GM10847 (cell line): ENCODE measurements around the gene LMNA.

ENCODE experiments used
- POLR2A ChIP-seq: IDR thresholded peaks from 2 replicates; pipeline ENCODE4 v1.6.1; 2011; ENCODE audit not compliant: insufficient read length; ENCODE audit errors: extremely low read depth

The LMNA gene

GRCh38 chr1:156110252-156110651, 4.3 kb upstream of the LMNA start:
- TF ChIP-seq POLR2A = no peak

GRCh38 chr1:156111355-156111962, 3.1 kb upstream of the LMNA start:
- no peak for TF ChIP-seq POLR2A

GRCh38 chr1:156112276-156113137, 2.0 kb upstream of the LMNA start:
- TF ChIP-seq POLR2A = no peak

DNA sequence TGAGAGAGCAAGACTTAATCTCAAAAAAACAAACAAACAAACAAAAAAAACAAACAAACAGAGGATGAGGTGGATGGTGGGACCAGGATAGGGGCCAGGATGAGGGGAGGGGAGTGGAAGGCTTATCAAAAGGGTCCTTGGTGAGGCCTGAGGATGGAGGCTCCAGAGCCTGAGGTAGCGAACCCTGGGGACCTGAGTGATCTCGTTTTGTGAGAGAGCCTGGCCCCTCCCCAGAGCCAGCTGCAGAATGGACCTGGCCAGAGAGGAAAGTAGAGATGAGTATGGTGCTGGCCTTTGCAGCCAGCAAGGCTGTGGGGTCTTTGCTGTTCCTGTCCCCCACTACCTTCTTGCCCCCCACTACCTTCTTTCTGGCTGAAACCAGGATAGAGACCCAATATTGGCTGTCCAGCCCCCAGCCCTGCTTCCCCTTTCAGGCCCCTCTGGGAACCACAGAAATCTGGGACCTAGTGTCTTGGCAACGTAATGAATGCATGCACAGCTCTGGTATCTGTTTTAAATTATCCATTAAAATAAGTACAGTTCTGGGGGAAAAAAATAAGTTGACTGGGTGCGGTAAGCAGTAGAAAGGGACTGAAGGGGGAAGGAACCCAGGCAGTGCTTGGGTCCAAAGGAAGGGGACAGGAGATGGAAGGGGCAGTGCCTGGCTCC, 1.1 kb upstream of the LMNA start:
- no peak for TF ChIP-seq POLR2A

DNA sequence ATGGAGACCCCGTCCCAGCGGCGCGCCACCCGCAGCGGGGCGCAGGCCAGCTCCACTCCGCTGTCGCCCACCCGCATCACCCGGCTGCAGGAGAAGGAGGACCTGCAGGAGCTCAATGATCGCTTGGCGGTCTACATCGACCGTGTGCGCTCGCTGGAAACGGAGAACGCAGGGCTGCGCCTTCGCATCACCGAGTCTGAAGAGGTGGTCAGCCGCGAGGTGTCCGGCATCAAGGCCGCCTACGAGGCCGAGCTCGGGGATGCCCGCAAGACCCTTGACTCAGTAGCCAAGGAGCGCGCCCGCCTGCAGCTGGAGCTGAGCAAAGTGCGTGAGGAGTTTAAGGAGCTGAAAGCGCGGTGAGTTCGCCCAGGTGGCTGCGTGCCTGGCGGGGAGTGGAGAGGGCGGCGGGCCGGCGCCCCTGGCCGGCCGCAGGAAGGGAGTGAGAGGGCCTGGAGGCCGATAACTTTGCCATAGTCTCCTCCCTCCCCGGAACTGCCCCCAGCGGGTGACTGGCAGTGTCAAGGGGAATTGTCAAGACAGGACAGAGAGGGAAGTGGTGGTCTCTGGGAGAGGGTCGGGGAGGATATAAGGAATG, 505 bp downstream of the LMNA start:
- TF ChIP-seq POLR2A = no peak

- TF ChIP-seq POLR2A = no peak
Measured at GRCh38 chr1:156115514-156116374, 1.2 kb downstream of the LMNA start.

DNA sequence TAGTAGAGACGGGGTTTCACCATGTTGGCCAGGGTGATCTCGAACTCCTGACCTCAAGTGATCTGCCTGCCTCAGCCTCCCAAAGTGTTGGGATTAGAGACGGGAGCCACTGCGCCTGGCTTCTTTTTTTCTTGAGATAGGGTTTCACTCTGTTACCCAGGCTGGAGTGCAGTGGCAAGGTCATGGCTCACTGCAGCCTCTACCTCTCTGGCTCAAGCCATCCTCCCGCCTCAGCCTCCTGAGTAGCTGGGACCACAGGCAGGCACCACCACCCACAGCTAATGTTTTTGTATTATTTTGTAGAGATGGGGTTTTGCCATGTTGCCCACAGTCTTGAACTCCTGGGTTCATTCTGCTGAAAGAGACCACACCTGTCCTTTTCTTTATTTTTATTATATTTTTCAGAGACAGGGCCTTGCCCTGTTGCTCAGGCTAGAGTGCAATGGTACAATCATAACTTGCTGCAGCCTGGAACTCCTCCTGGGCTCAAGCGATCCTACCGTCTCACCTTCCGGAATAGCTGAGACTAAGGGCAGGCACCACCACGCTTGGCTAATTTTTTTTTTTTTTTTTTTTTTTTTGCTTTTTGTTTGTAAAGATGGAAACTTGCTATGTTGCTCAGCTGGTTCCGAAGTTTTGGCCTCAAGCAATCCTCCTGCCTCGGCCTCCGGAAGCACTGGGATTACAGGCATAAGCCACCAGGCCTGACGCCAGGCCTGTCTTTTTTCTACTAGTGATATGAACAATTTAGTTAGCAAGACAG, 3.1 kb downstream of the LMNA start:
- TF ChIP-seq POLR2A = no peak

DNA sequence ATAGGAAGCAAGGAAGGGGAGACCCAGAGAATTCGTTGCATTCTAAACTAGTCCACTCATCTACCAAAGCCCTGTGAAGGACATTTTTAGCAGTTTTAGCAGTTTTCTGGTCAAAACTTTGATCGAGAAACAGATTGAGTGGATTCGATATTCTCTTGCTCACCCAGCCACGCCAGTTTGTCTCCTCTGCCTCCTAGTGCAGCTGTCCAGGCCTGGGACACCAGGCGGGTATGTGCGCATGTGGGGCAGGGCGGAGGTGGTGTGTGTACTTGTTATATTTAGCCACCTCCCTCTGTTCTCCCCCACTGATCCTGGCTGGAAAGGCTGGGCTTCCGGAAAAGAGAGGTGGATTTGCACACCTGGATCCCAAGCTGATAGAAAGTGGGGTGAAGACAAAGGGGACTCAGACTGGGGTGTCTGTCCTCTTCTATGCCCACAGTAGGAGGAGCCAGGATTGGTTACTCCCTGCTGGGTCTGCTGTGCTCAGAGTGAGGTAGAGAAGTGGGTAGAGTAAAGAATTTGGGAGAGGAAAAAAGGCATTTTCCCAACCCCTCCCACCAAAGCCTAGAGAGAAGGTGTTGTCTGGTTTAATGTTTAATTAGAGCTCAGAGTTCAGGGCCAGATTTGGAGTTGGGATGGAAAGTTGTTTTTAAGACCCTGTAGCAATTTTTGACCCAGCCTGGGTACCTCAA, 3.8 kb downstream of the LMNA start:
- TF ChIP-seq POLR2A = no peak

GRCh38 chr1:156119503-156120209, 5.1 kb downstream of the LMNA start:
- TF ChIP-seq POLR2A = no peak

- TF ChIP-seq POLR2A = no peak
Measured at GRCh38 chr1:156120318-156120717, 5.8 kb downstream of the LMNA start.

GRCh38 chr1:156121457-156121856, 6.9 kb downstream of the LMNA start:
- no peak for TF ChIP-seq POLR2A

GRCh38 chr1:156122086-156122485, 7.6 kb downstream of the LMNA start:
- no peak for TF ChIP-seq POLR2A
